NT2/D1 (cell line): ENCODE measurements around the gene BST1.

Experiments used
- SUZ12 ChIP-seq: IDR thresholded peaks from 2 replicates; pipeline ENCODE4 v1.6.1; 2011; ENCODE audit not compliant: insufficient read length, insufficient read depth; ENCODE audit errors: extremely low read depth
- ZNF274 ChIP-seq: IDR thresholded peaks from 2 replicates; pipeline ENCODE4 v1.6.1; 2011; ENCODE audit warnings: mild to moderate bottlenecking, low read depth, low read length

GRCh38 chr4:15689540-15689939 is 13.3 kb upstream of the BST1 start:
- TF ChIP-seq ZNF274 (no peak), SUZ12 (no peak)
